Colonic mucosa (tissue), 4 donors: ENCODE results near the gene MTA3. TPM values are rescaled to one million over a fixed set of nuclear protein-coding genes. Genes with fewer than 3 reads are reported as not detected.

Source experiments
- DNase-seq: peaks from one replicate; pipeline ENCODE4 v3.0.0-alpha.2; 2020
- H3K27ac ChIP-seq: fragments of 200-600 bp; one replicate; pipeline ENCODE4 v1.8.0; 2021
- H3K27me3 ChIP-seq: fragments of 200-600 bp; one replicate; pipeline ENCODE4 v1.8.0; 2021
- H3K36me3 ChIP-seq: fragments of 200-600 bp; one replicate; pipeline ENCODE4 v1.8.0; 2021
- H3K4me1 ChIP-seq: fragments of 200-600 bp; one replicate; pipeline ENCODE4 v1.8.0; 2021; ENCODE audit warnings: mild to moderate bottlenecking
- H3K4me3 ChIP-seq: fragments of 200-600 bp; one replicate; pipeline ENCODE4 v1.8.0; 2021
- H3K9ac ChIP-seq, 2 donors: one replicate each; pipeline ENCODE4 v1.7.0; 2013; ENCODE audit warnings: control low read depth in 2 of 2, low read depth in 2 of 2, low read length in 2 of 2
- H3K9me3 ChIP-seq: fragments of 200-600 bp; one replicate; pipeline ENCODE4 v1.8.0; 2021
- CTCF ChIP-seq: fragments of 200-600 bp; IDR thresholded peaks from one replicate; pipeline ENCODE4 v1.8.0; 2022; ENCODE audit warnings: antibody characterized with exemption, mild to moderate bottlenecking
- intact Hi-C: fragments of 100-400 bp; cut with DNase I; formaldehyde crosslinking; loops from one replicate; pipeline ENCODE4 v1.14.1; 2022
- total RNA-seq, 2 donors: library from RNA; stranded (reverse); fragmentation: NEBNext Ultra II Directional in 1 of 2; extraction: Animal tissue kit (Norgen Biotek cat#: 25700) in 1 of 2; gene quantifications; one replicate each; pipeline ENCODE4 v1.2.1, GENCODE V29; 2021
- donor health status: healthy.
- donor health status: DM: no; HTN: no; CAD: no.
- donor health status: DM: no; HTN: no; CAD: no.

The MTA3 gene
- total RNA-seq, 2 donors from 2014 or later = 41.4 to 46.2 TPM

GRCh38 chr2:42742740-42743658 is 174.6 kb downstream of the MTA3 start:
- H3K9ac ChIP-seq = no peak overlapping the region
- H3K36me3 ChIP-seq = no peaks in the 10 kb centered on the region
- no peak for TF ChIP-seq CTCF
- no peaks in the 10 kb centered on the region for H3K27me3 ChIP-seq
- no peaks in the 10 kb centered on the region for H3K4me1 ChIP-seq
- no peak for DNase-seq
- H3K27ac ChIP-seq = no peak overlapping the region
- intact Hi-C loops = no loop called here
- H3K4me3 ChIP-seq = no peak overlapping the region
- no peaks in the 10 kb centered on the region for H3K9me3 ChIP-seq

DNA sequence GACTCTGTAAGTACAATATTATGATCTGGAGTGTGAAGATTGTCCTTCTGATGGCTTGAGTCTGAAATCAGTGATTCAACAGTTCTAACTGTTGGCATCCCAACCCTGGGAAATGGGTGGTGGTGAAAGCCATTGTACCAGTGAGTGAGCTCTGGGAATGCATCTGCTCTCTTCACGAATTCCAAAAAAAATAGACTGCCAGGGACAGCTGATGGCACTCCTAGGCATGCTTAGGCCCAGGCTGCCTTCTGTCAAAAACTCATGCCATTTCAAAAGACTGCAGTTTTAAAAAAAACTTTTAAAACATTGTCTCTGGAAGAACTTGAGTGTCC is 175.2 kb downstream of the MTA3 start:
- Histone ChIP-seq H3K4me1 (no peaks in the 10 kb centered on the region), H3K9ac (no peak overlapping the region), H3K36me3 (no peaks in the 10 kb centered on the region), H3K4me3 (no peak overlapping the region), H3K27me3 (no peaks in the 10 kb centered on the region), H3K9me3 (no peaks in the 10 kb centered on the region), H3K27ac (no peak overlapping the region)
- no peak for DNase-seq
- no peak for TF ChIP-seq CTCF
- intact Hi-C loops = no loop called here

- DNase-seq = no peak
- H3K4me1 ChIP-seq = no peaks in the 10 kb centered on the region
- no peak overlapping the region for H3K4me3 ChIP-seq
- H3K36me3 ChIP-seq = no peaks in the 10 kb centered on the region
- H3K9ac ChIP-seq = no peak overlapping the region
- no peak overlapping the region for H3K27ac ChIP-seq
- no peak for TF ChIP-seq CTCF
- no peaks in the 10 kb centered on the region for H3K27me3 ChIP-seq
- no peaks in the 10 kb centered on the region for H3K9me3 ChIP-seq
- intact Hi-C loops = no loop called here
These were observed 176.2 kb downstream of the MTA3 start for GRCh38 chr2:42744545-42745082.

DNA sequence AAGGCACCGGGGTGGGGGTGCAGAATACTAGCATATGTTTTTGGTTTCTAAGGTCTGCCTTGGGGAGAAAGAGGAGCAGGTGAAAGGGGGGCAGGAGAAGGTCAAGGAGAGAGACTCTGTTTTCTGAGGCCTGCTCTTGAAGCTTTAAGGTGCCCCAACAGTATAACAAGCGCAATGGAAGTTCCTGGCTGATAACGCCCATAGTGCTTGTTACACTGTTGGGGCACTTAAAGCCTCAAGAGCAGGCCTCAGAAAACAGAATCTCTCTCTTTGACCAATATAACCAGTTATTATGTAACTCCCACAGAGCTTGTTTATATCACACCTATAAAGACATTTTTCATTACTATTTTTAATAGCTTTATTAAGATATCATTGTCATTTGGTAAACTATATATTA is 179.0 kb downstream of the MTA3 start:
- Histone ChIP-seq H3K4me1 (no peaks in the 10 kb centered on the region), H3K9ac (no peak overlapping the region), H3K9me3 (no peaks in the 10 kb centered on the region), H3K4me3 (no peak overlapping the region), H3K27ac (no peak overlapping the region), H3K36me3 (no peaks in the 10 kb centered on the region), H3K27me3 (no peaks in the 10 kb centered on the region)
- intact Hi-C loops = no loop called here
- no peak for TF ChIP-seq CTCF
- no peak for DNase-seq

DNA sequence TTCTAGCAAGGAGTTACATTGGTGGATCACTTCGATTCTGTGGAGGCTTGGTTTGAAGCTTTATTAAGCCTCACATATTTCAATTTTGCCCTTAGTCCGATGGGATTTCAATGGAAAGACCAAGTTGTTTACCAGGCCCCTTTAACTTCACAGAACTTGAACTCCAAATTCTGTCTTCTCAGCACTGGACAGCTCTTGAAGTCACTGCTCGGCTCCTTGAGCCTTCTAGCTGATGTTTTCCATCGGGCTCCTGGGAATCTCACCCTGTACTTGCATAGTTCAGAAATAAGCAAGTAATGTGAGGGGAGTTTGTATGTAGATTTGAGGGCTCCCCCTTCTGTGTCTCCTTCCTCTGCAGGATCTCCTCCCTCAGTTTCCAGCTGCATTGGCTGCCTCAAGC is 180.4 kb downstream of the MTA3 start:
- TF ChIP-seq CTCF = no peak
- Histone ChIP-seq H3K4me1 (no peaks in the 10 kb centered on the region), H3K27ac (no peak overlapping the region), H3K9ac (no peak overlapping the region), H3K36me3 (no peaks in the 10 kb centered on the region), H3K27me3 (no peaks in the 10 kb centered on the region), H3K4me3 (no peak overlapping the region), H3K9me3 (no peaks in the 10 kb centered on the region)
- DNase-seq = no peak
- intact Hi-C loops = no loop called here
